NK-92 (cell line): Measurements from ENCODE around the gene CHRM4.

Experiments
- DNase-seq: peaks from one replicate; lab custom pipeline; 2025; ENCODE audit not compliant: unreplicated experiment; lab: John Stamatoyannopoulos, UW

The CHRM4 gene

GRCh38 chr11:46404476-46405017 lies 13.0 kb upstream of the CHRM4 start:
- DNase-seq = no peak

- DNase-seq = no peak
These were observed 11.7 kb upstream of the CHRM4 start for GRCh38 chr11:46402957-46403902.

GRCh38 chr11:46397526-46397925 lies 6.0 kb upstream of the CHRM4 start:
- no peak for DNase-seq

- no peak for DNase-seq
These were observed 2.2 kb upstream of the CHRM4 start for GRCh38 chr11:46393759-46394158.

GRCh38 chr11:46393231-46393616 lies 1.6 kb upstream of the CHRM4 start:
- DNase-seq = no peak

- no peak for DNase-seq
These were observed 1.1 kb upstream of the CHRM4 start for GRCh38 chr11:46392421-46393230.

GRCh38 chr11:46391186-46391577 lies 394 bp downstream of the CHRM4 start:
- no peak for DNase-seq

GRCh38 chr11:46390331-46391171 lies 1.0 kb downstream of the CHRM4 start:
- no peak for DNase-seq

GRCh38 chr11:46389450-46390330 lies 1.9 kb downstream of the CHRM4 start:
- DNase-seq = no peak

GRCh38 chr11:46388619-46389449 lies 2.7 kb downstream of the CHRM4 start:
- DNase-seq = no peak

- DNase-seq = no peak
These were observed 3.5 kb downstream of the CHRM4 start for GRCh38 chr11:46387919-46388618.

- no peak for DNase-seq
These were observed 4.1 kb downstream of the CHRM4 start for GRCh38 chr11:46387456-46387855.

GRCh38 chr11:46386674-46387073 lies 4.9 kb downstream of the CHRM4 start:
- no peak for DNase-seq

GRCh38 chr11:46386005-46386578 lies 5.5 kb downstream of the CHRM4 start:
- DNase-seq = no peak

- DNase-seq = no peak
These were observed 6.2 kb downstream of the CHRM4 start for GRCh38 chr11:46385169-46386004.

- DNase-seq = no peak
These were observed 7.4 kb downstream of the CHRM4 start for GRCh38 chr11:46383974-46384701.

- DNase-seq = no peak
These were observed 8.2 kb downstream of the CHRM4 start for GRCh38 chr11:46383404-46383758.
